ENCODE data around the gene MTX2.

The MTX2 gene

GRCh38 chr2:176269319-176270099 is at the start of gene MTX2:
MTX2 (plus strand) TSS chr2:176269442; CDS start chr2:176269630, 188 bp downstream.
- peak within 1 kb of the TSS; percentile 65 for H3K27ac ChIP-seq (ENCODE audit: low read length)
- peak within 1 kb of the TSS; percentile 98 for H3K4me3 ChIP-seq (ENCODE audit: low read length)
- H3K4me1 ChIP-seq (ENCODE audit: control insufficient read depth, low read depth, low read length), result peaks cover 7% of the 10 kb centered on the region

DNA sequence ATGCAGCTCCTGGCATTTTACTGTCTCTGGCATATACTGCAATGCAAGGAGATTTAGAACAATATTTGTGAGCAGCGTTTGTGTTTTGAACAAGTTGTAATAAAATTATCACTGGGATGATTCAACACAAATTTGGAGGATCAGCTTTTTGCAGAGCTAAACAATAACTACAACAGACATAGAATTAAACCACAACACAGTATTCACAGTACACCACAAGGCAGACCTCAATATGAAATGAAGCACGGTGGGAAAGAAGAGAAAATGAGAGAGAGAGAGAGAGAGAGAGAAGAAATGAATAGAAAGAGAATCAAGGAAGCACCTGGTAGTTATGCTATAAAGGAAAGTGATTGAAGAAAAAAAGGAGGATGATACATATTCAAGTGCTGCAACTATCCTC is 41.4 kb upstream of the MTX2 start:
- no peaks in the 10 kb centered on the region for H3K36me3 ChIP-seq (ENCODE audit: control insufficient read depth, low read depth, low read length)
- H3K27me3 ChIP-seq (ENCODE audit: control insufficient read depth, insufficient read depth, low read length), result no peaks in the 10 kb centered on the region
- H3K4me3 ChIP-seq (ENCODE audit: low read length), result no peak overlapping the region
- H3K9me3 ChIP-seq (ENCODE audit: control insufficient read depth, low read depth, low read length), result no peaks in the 10 kb centered on the region
- H3K9ac ChIP-seq (ENCODE audit: low read length), result no peak overlapping the region
- no peaks in the 10 kb centered on the region for H3K4me1 ChIP-seq (ENCODE audit: control insufficient read depth, low read depth, low read length)
- no peak overlapping the region for H3K27ac ChIP-seq (ENCODE audit: low read length)

More at GRCh38 chr2:176269319-176270099, at the start of gene MTX2:
- no peaks in the 10 kb centered on the region for H3K36me3 ChIP-seq (ENCODE audit: control insufficient read depth, low read depth, low read length)
- peak within 1 kb of the TSS; percentile 86 for H3K9ac ChIP-seq (ENCODE audit: low read length)
- H3K9me3 ChIP-seq (ENCODE audit: control insufficient read depth, low read depth, low read length), result no peaks in the 10 kb centered on the region
- H3K27me3 ChIP-seq (ENCODE audit: control insufficient read depth, insufficient read depth, low read length), result peaks cover 5% of the 10 kb centered on the region

DNA sequence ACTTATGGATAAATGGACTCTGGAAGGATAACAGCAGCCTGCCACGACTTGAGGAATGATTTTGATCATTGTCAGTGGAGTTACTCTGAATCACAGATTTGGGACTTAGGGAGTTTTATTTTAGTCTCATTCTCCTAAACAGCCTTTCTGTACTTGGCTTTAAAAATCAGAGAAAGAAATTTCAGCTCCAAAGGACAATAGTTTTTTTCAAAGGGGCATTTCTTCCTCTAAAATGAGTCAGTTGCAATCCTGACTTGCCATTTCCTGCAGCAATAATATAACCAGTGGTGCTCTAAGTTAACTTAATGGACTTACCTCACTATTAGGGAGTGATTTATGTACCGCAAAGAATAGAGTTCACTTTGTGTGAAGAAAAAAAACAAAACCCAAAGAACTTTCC is 35.1 kb upstream of the MTX2 start:
- no peaks in the 10 kb centered on the region for H3K27me3 ChIP-seq (ENCODE audit: control insufficient read depth, insufficient read depth, low read length)
- no peaks in the 10 kb centered on the region for H3K4me1 ChIP-seq (ENCODE audit: control insufficient read depth, low read depth, low read length)
- no peak overlapping the region for H3K4me3 ChIP-seq (ENCODE audit: low read length)
- H3K36me3 ChIP-seq (ENCODE audit: control insufficient read depth, low read depth, low read length), result no peaks in the 10 kb centered on the region
- no peaks in the 10 kb centered on the region for H3K9me3 ChIP-seq (ENCODE audit: control insufficient read depth, low read depth, low read length)
- H3K9ac ChIP-seq (ENCODE audit: low read length), result no peak overlapping the region
- H3K27ac ChIP-seq (ENCODE audit: low read length), result no peak overlapping the region

- H3K27ac ChIP-seq (ENCODE audit: low read length), result no peak overlapping the region
- H3K36me3 ChIP-seq (ENCODE audit: control insufficient read depth, low read depth, low read length), result no peaks in the 10 kb centered on the region
- H3K4me3 ChIP-seq (ENCODE audit: low read length), result no peak overlapping the region
- H3K9ac ChIP-seq (ENCODE audit: low read length), result no peak overlapping the region
- no peaks in the 10 kb centered on the region for H3K27me3 ChIP-seq (ENCODE audit: control insufficient read depth, insufficient read depth, low read length)
- H3K4me1 ChIP-seq (ENCODE audit: control insufficient read depth, low read depth, low read length), result no peaks in the 10 kb centered on the region
- no peaks in the 10 kb centered on the region for H3K9me3 ChIP-seq (ENCODE audit: control insufficient read depth, low read depth, low read length)
Observed at GRCh38 chr2:176234940-176235339, 34.3 kb upstream of the MTX2 start.

DNA sequence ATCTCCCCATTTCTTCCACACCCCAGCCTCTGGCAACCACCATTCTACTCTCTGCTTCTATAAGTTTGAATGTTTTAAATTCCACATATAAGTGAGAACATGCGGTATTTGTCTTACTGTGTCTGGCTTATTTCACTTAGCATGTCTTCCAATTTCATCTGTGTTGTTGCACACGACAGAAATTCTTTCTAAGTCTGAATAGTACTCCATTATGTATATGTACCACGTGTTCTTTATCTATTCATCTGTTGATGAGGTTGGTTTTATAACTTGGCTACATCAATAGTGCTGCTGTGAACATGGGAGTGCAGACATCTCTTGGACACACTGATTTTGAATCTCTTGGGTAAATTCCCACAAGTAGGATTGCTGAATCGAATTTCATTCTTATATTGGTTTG is 31.8 kb upstream of the MTX2 start:
- H3K36me3 ChIP-seq (ENCODE audit: control insufficient read depth, low read depth, low read length), result no peaks in the 10 kb centered on the region
- no peaks in the 10 kb centered on the region for H3K9me3 ChIP-seq (ENCODE audit: control insufficient read depth, low read depth, low read length)
- no peak overlapping the region for H3K27ac ChIP-seq (ENCODE audit: low read length)
- no peak overlapping the region for H3K9ac ChIP-seq (ENCODE audit: low read length)
- no peaks in the 10 kb centered on the region for H3K27me3 ChIP-seq (ENCODE audit: control insufficient read depth, insufficient read depth, low read length)
- no peak overlapping the region for H3K4me3 ChIP-seq (ENCODE audit: low read length)
- no peaks in the 10 kb centered on the region for H3K4me1 ChIP-seq (ENCODE audit: control insufficient read depth, low read depth, low read length)

- H3K4me1 ChIP-seq (ENCODE audit: control insufficient read depth, low read depth, low read length), result no peaks in the 10 kb centered on the region
- no peaks in the 10 kb centered on the region for H3K36me3 ChIP-seq (ENCODE audit: control insufficient read depth, low read depth, low read length)
- H3K27ac ChIP-seq (ENCODE audit: low read length), result no peak overlapping the region
- H3K27me3 ChIP-seq (ENCODE audit: control insufficient read depth, insufficient read depth, low read length), result no peaks in the 10 kb centered on the region
- H3K9ac ChIP-seq (ENCODE audit: low read length), result no peak overlapping the region
- no peaks in the 10 kb centered on the region for H3K9me3 ChIP-seq (ENCODE audit: control insufficient read depth, low read depth, low read length)
- H3K4me3 ChIP-seq (ENCODE audit: low read length), result no peak overlapping the region
Observed at GRCh38 chr2:176239031-176239430, 30.2 kb upstream of the MTX2 start.

DNA sequence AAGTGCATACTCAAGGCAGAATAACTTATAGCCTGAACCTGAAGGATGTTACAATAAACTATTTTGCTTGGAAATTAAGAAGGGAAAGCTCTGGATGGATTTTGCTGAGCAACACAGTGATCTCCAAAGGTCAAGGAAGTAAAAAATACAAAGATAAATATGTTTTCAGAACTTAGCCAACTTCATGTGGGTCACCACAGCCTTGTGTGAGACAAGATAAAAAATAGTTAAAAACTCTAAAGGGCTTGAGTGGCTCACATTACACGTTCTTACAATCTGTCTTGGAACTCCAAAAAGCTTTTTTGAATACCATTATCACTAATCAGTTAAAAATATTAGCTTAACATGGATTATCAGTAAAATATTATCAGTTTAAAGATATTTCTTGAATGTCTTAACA is 28.9 kb upstream of the MTX2 start:
- Histone ChIP-seq H3K9me3 (ENCODE audit: control insufficient read depth, low read depth, low read length) (no peaks in the 10 kb centered on the region), H3K4me3 (ENCODE audit: low read length) (no peak overlapping the region), H3K27ac (ENCODE audit: low read length) (no peak overlapping the region), H3K4me1 (ENCODE audit: control insufficient read depth, low read depth, low read length) (no peaks in the 10 kb centered on the region), H3K36me3 (ENCODE audit: control insufficient read depth, low read depth, low read length) (no peaks in the 10 kb centered on the region), H3K9ac (ENCODE audit: low read length) (no peak overlapping the region), H3K27me3 (ENCODE audit: control insufficient read depth, insufficient read depth, low read length) (no peaks in the 10 kb centered on the region)

DNA sequence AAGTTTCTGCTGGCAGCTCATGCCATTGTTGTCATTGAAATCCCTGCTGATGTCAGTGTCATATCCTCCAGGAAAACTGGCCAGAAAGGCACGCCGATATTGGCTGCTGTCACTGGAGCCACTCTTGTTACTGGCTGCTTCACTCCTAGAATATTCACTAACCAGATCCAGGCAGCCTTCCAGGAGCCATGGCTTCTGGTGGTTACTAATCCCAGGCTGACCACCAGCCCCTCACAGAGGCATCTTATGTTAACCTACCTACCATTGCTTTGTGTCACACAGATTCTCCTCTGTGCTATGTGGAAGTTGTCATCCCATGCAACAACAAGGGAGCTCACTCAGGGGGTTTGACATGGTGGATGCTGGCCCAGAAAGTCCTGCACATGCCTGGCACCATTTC is 27.0 kb upstream of the MTX2 start:
- Histone ChIP-seq H3K4me3 (ENCODE audit: low read length) (no peak overlapping the region), H3K27me3 (ENCODE audit: control insufficient read depth, insufficient read depth, low read length) (no peaks in the 10 kb centered on the region), H3K9ac (ENCODE audit: low read length) (no peak overlapping the region), H3K4me1 (ENCODE audit: control insufficient read depth, low read depth, low read length) (no peaks in the 10 kb centered on the region), H3K9me3 (ENCODE audit: control insufficient read depth, low read depth, low read length) (no peaks in the 10 kb centered on the region), H3K27ac (ENCODE audit: low read length) (no peak overlapping the region), H3K36me3 (ENCODE audit: control insufficient read depth, low read depth, low read length) (no peaks in the 10 kb centered on the region)

- Histone ChIP-seq H3K27ac (ENCODE audit: low read length) (no peak overlapping the region), H3K27me3 (ENCODE audit: control insufficient read depth, insufficient read depth, low read length) (no peaks in the 10 kb centered on the region), H3K9me3 (ENCODE audit: control insufficient read depth, low read depth, low read length) (no peaks in the 10 kb centered on the region), H3K4me1 (ENCODE audit: control insufficient read depth, low read depth, low read length) (no peaks in the 10 kb centered on the region), H3K4me3 (ENCODE audit: low read length) (no peak overlapping the region), H3K9ac (ENCODE audit: low read length) (no peak overlapping the region), H3K36me3 (ENCODE audit: control insufficient read depth, low read depth, low read length) (no peaks in the 10 kb centered on the region)
Observed at GRCh38 chr2:176246331-176246730, 22.9 kb upstream of the MTX2 start.

DNA sequence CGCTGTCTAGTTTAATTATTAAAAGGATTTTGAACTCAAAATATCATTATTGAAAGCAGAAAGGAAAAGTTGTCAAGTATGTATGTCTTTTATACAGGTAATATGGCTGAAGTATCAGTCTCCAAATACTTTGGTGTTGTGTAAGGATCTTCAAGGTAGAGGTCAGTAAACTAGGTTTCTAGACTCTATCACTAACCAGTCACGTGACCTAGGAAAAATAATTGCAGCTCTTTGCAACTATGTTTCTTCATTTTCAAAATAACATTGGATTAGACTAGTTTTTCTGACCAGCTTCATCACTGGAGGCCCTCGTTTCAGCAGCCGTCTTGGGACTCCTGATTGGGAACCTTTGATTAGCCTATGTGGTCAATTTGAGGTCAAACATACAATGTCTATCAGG is 21.4 kb upstream of the MTX2 start:
- Histone ChIP-seq H3K4me3 (ENCODE audit: low read length) (no peak overlapping the region), H3K4me1 (ENCODE audit: control insufficient read depth, low read depth, low read length) (no peaks in the 10 kb centered on the region), H3K9me3 (ENCODE audit: control insufficient read depth, low read depth, low read length) (no peaks in the 10 kb centered on the region), H3K27ac (ENCODE audit: low read length) (no peak overlapping the region), H3K36me3 (ENCODE audit: control insufficient read depth, low read depth, low read length) (no peaks in the 10 kb centered on the region), H3K27me3 (ENCODE audit: control insufficient read depth, insufficient read depth, low read length) (no peaks in the 10 kb centered on the region), H3K9ac (ENCODE audit: low read length) (no peak overlapping the region)

- Histone ChIP-seq H3K36me3 (ENCODE audit: control insufficient read depth, low read depth, low read length) (no peaks in the 10 kb centered on the region), H3K4me3 (ENCODE audit: low read length) (no peak overlapping the region), H3K4me1 (ENCODE audit: control insufficient read depth, low read depth, low read length) (no peaks in the 10 kb centered on the region), H3K9ac (ENCODE audit: low read length) (no peak overlapping the region), H3K27ac (ENCODE audit: low read length) (no peak overlapping the region), H3K9me3 (ENCODE audit: control insufficient read depth, low read depth, low read length) (no peaks in the 10 kb centered on the region), H3K27me3 (ENCODE audit: control insufficient read depth, insufficient read depth, low read length) (no peaks in the 10 kb centered on the region)
Observed at GRCh38 chr2:176251928-176252327, 17.3 kb upstream of the MTX2 start.

DNA sequence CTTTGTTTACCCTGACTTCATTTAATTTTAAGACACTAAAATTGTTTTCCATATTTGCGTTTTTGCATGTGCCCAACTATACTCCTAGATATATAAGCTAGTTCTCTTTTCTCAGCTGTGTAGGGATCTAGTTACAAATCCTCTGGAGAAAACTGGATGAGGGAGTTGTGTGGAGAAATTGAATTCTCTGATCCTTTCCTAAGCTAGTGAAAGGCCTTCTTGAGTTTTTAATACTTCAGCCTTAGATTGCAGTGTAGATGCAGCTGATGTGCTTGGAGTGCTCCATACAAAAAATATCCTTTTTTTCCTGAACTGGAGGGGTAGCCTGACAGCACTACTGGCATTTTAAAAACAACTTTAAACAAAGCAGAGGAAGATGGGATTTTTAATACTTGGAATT is 8.6 kb upstream of the MTX2 start:
- Histone ChIP-seq H3K9me3 (ENCODE audit: control insufficient read depth, low read depth, low read length) (no peaks in the 10 kb centered on the region), H3K27me3 (ENCODE audit: control insufficient read depth, insufficient read depth, low read length) (no peaks in the 10 kb centered on the region), H3K4me1 (ENCODE audit: control insufficient read depth, low read depth, low read length) (no peaks in the 10 kb centered on the region), H3K9ac (ENCODE audit: low read length) (no peak overlapping the region), H3K27ac (ENCODE audit: low read length) (no peak overlapping the region), H3K36me3 (ENCODE audit: control insufficient read depth, low read depth, low read length) (no peaks in the 10 kb centered on the region), H3K4me3 (ENCODE audit: low read length) (no peak overlapping the region)
